IMR-90 (cell line): ENCODE results near the gene ST6GALNAC3. TPM values are rescaled to one million over a fixed set of nuclear protein-coding genes. Genes with fewer than 3 reads are reported as not detected.

Experiments
- ATAC-seq: fragments of 200-7000 bp; cut with Tn5 transposase; 2 replicates; pipeline ENCODE4 v1.9.1; 2020; ENCODE audit warnings: low read depth, mild to moderate bottlenecking, moderate library complexity
- BruUV-seq: library from RNA; stranded (reverse); fragments of 400-500 nt; replicated peaks from 2 replicates; lab custom pipeline; 2021; lab: Mats Ljungman, UMichigan
- CTCF ChIA-PET: fragments of 300-600 bp; formaldehyde crosslinking; extraction: SDS; loops from one replicate; lab custom pipeline; 2021; ENCODE audit warnings: antibody characterized with exemption; lab: Yijun Ruan, JAX
- POLR2A ChIA-PET: fragments of 300-600 bp; sonication (Branson Sonifier 250); formaldehyde crosslinking; loops from one replicate; lab custom pipeline; 2022; ENCODE audit warnings: antibody characterized with exemption; ENCODE audit not compliant: unreplicated experiment; lab: Charles Lee
- DNase-seq: peaks from one replicate; pipeline ENCODE4 v3.0.0; 2013
- H2AFZ ChIP-seq: replicated peaks from 2 replicates; pipeline ENCODE3; 2013; ENCODE audit warnings: low read length, mild to moderate bottlenecking; ENCODE audit not compliant: poor library complexity
- H2AK5ac ChIP-seq: 2 replicates; pipeline ENCODE4 v1.6.1; 2013; ENCODE audit warnings: low read depth, low read length, inconsistent platforms
- H2AK9ac ChIP-seq: replicated peaks from 2 replicates; pipeline ENCODE3; 2013; ENCODE audit warnings: mild to moderate bottlenecking, low read depth, low read length, moderate library complexity; ENCODE audit not compliant: poor library complexity
- H2BK120ac ChIP-seq: 2 replicates; pipeline ENCODE4 v1.6.1; 2013; ENCODE audit warnings: low read depth, low read length, inconsistent platforms
- H2BK15ac ChIP-seq: 3 replicates; pipeline ENCODE4 v1.6.1; 2013; ENCODE audit warnings: low read depth, low read length, inconsistent platforms
- H2BK20ac ChIP-seq: 2 replicates; pipeline ENCODE4 v1.6.1; 2013; ENCODE audit warnings: low read depth, mild to moderate bottlenecking, inconsistent platforms, low read length, moderate library complexity
- H2BK5ac ChIP-seq: 2 replicates; pipeline ENCODE4 v1.6.1; 2013; ENCODE audit warnings: mild to moderate bottlenecking, low read depth, low read length, inconsistent platforms; ENCODE audit not compliant: poor library complexity, severe bottlenecking
- H3K14ac ChIP-seq: replicated peaks from 2 replicates; pipeline ENCODE4 v1.6.1; 2013; ENCODE audit warnings: low read depth, low read length, inconsistent platforms
- H3K18ac ChIP-seq: 2 replicates; pipeline ENCODE4 v1.6.1; 2013; ENCODE audit warnings: low read depth, low read length, control low read depth
- H3K23ac ChIP-seq: 2 replicates; pipeline ENCODE4 v1.6.1; 2013; ENCODE audit warnings: low read depth, low read length, inconsistent platforms
- H3K27ac ChIP-seq: 2 replicates; pipeline ENCODE4 v1.5.1; 2013; ENCODE audit warnings: mild to moderate bottlenecking, control low read depth, low read length; ENCODE audit not compliant: insufficient read depth
- H3K27me3 ChIP-seq: 2 replicates; pipeline ENCODE4 v1.6.1; 2013; ENCODE audit warnings: low read length; ENCODE audit not compliant: control insufficient read depth, insufficient read depth
- H3K36me3 ChIP-seq: 2 replicates; pipeline ENCODE4 v1.6.1; 2013; ENCODE audit warnings: low read length, mixed read lengths; ENCODE audit not compliant: control insufficient read depth, insufficient read depth
- H3K4ac ChIP-seq: 2 replicates; pipeline ENCODE4 v1.6.1; 2013; ENCODE audit warnings: low read depth, low read length, inconsistent platforms
- H3K4me1 ChIP-seq: 2 replicates; pipeline ENCODE4 v1.6.1; 2013; ENCODE audit warnings: low read length, mixed read lengths; ENCODE audit not compliant: control insufficient read depth, insufficient read depth
- H3K4me2 ChIP-seq: 2 replicates; pipeline ENCODE4 v1.6.1; 2013; ENCODE audit warnings: low read depth, mild to moderate bottlenecking, control low read depth, low read length, moderate library complexity
- H3K4me3 ChIP-seq: 2 replicates; pipeline ENCODE4 v1.5.1; 2013; ENCODE audit warnings: low read depth, mild to moderate bottlenecking, control low read depth, low read length, moderate library complexity; ENCODE audit not compliant: insufficient read depth
- H3K56ac ChIP-seq: 2 replicates; pipeline ENCODE4 v1.6.1; 2013; ENCODE audit warnings: low read length, inconsistent platforms; ENCODE audit not compliant: insufficient read depth; ENCODE audit errors: extremely low read depth
- H3K79me1 ChIP-seq, 2 experiments: 2 replicates each; pipeline ENCODE4 v1.6.1; 2013; ENCODE audit warnings: low read length in 2 of 2, inconsistent platforms in 1 of 2, low read depth in 1 of 2
- H3K9ac ChIP-seq: 2 replicates; pipeline ENCODE4 v1.6.1; 2013; ENCODE audit warnings: low read depth, low read length, control low read depth
- H3K9me1 ChIP-seq: 2 replicates; pipeline ENCODE4 v1.6.1; 2013; ENCODE audit warnings: low read length, inconsistent platforms; ENCODE audit not compliant: insufficient read depth
- H3K9me3 ChIP-seq: 2 replicates; pipeline ENCODE4 v1.6.1; 2013; ENCODE audit warnings: low read length; ENCODE audit not compliant: control insufficient read depth, insufficient read depth
- H4K20me1 ChIP-seq: 2 replicates; pipeline ENCODE4 v1.6.1; 2013; ENCODE audit warnings: low read length, inconsistent platforms; ENCODE audit not compliant: insufficient read depth
- H4K5ac ChIP-seq: 2 replicates; pipeline ENCODE4 v1.6.1; 2013; ENCODE audit warnings: mild to moderate bottlenecking, low read depth, low read length, control low read depth
- H4K8ac ChIP-seq, 2 experiments: 2 replicates each; pipeline ENCODE4 v1.6.1; 2013; ENCODE audit warnings: low read depth in 2 of 2, low read length in 2 of 2, control low read depth in 1 of 2, inconsistent platforms in 1 of 2
- H4K91ac ChIP-seq: 2 replicates; pipeline ENCODE4 v1.6.1; 2013; ENCODE audit warnings: low read depth, low read length, inconsistent platforms; ENCODE audit not compliant: insufficient read depth
- CHD1 ChIP-seq: IDR thresholded peaks from 2 replicates; pipeline ENCODE4 v1.6.1; 2012; ENCODE audit warnings: low read depth, low read length, improper control_type of control experiment
- CTCF ChIP-seq: conservative IDR thresholded peaks from 2 replicates; pipeline ENCODE4 v1.5.1; 2012; ENCODE audit warnings: mild to moderate bottlenecking, low read depth, low read length, improper control_type of control experiment
- NFE2L2 ChIP-seq: fragments of 150-350 bp; IDR thresholded peaks from 2 replicates; pipeline ENCODE4 v1.6.1; 2016; ENCODE audit warnings: low read depth, mild to moderate bottlenecking, low read length
- SMC3 ChIP-seq: fragments of 150-350 bp; IDR thresholded peaks from 2 replicates; pipeline ENCODE4 v1.6.1; 2016; ENCODE audit warnings: low read depth, mild to moderate bottlenecking, antibody characterized with exemption, low read length, moderate library complexity
- USF2 ChIP-seq: fragments of 150-350 bp; IDR thresholded peaks from 2 replicates; pipeline ENCODE4 v1.6.1; 2017; ENCODE audit warnings: mild to moderate bottlenecking, antibody characterized with exemption, low read length, low read depth
- WGBS, 2 experiments: methylation state at CpG; one replicate each; pipeline versions ENCODE4 v1.1.5 to v1.1.7; 2013; ENCODE audit warnings: missing lambda C conversion rate in 2 of 2; ENCODE audit not compliant: insufficient read length in 1 of 2; ENCODE audit errors: extremely low coverage in 2 of 2; 5-methylcytosine and 5-hydroxymethylcytosine counted together
- dilution Hi-C: fragments of 300-500 bp; cut with HindIII; formaldehyde crosslinking; loops from one replicate; pipeline ENCODE4 v1.14.3; 2018; ENCODE audit warnings: low sequenced_read_pairs; ENCODE audit not compliant: unreplicated experiment
- in situ Hi-C: fragments of 300-500 bp; cut with MboI; formaldehyde crosslinking; loops from 3 replicates; pipeline ENCODE4 v1.14.3; 2019; ENCODE audit warnings: low sequenced_read_pairs, inconsistent platforms, mixed read lengths
- intact Hi-C: fragments of 100-400 bp; cut with micrococcal nuclease; formaldehyde crosslinking; loops from 2 replicates; pipeline ENCODE4 v1.10.0; 2022
- polyA plus RNA-seq, 3 experiments: library from polyadenylated mRNA; depleted of rRNA; stranded (reverse); fragments of >200 nt; gene quantifications; 2 replicates each; pipeline ENCODE4 v1.2.3, GENCODE V29; 2012; ENCODE audit warnings: low replicate concordance in 1 of 3
- total RNA-seq: library from RNA; depleted of rRNA; stranded (reverse); fragments of >200 nt; gene quantifications from 2 replicates; pipeline ENCODE4 v1.2.3, GENCODE V29; 2012

ST6GALNAC3 gene
- total and polyA plus RNA-seq, 2 of the 4 experiments (the other 2 are of a cell fraction), result 0.65 to 1.3 TPM

GRCh38 chr1:76268341-76268740 is 193.8 kb downstream of the ST6GALNAC3 start:
- no peak overlapping the region for H3K4me2 ChIP-seq
- ATAC-seq, result no peak

More at GRCh38 chr1:76268341-76268740, 193.8 kb downstream of the ST6GALNAC3 start:
- Histone ChIP-seq H3K4ac (no peak overlapping the region), H3K9me3 (no peaks in the 10 kb centered on the region), H3K14ac (no peak overlapping the region), H2AK9ac (no peak overlapping the region), H3K27ac (no peak overlapping the region), H3K56ac (no peak overlapping the region), H4K91ac (no peak overlapping the region), H3K79me1 (no peaks in the 10 kb centered on the region), H3K4me1 (no peaks in the 10 kb centered on the region), H2BK15ac (no peak overlapping the region), H4K20me1 (no peaks in the 10 kb centered on the region), H3K18ac (no peak overlapping the region), H3K4me3 (no peak overlapping the region), H3K36me3 (no peaks in the 10 kb centered on the region), H4K5ac (no peak overlapping the region), H2BK20ac (no peak overlapping the region), H4K8ac (no peak overlapping the region), H2BK120ac (no peak overlapping the region), H3K23ac (no peak overlapping the region), H2BK5ac (no peak overlapping the region), H2AK5ac (no peak overlapping the region), H3K9me1 (no peaks in the 10 kb centered on the region), H3K9ac (no peak overlapping the region), H3K27me3 (no peaks in the 10 kb centered on the region), H2AFZ (no peak overlapping the region)
- TF ChIP-seq CHD1 (no peak), CTCF (no peak), SMC3 (no peak), NFE2L2 (no peak), USF2 (no peak)
- intact Hi-C loops (no loop called here), in situ Hi-C loops (no loop called here), dilution Hi-C loops (no loop called here)
- WGBS, 2 experiments, result no CpG with 5 or more reads among the region's 2 CpGs
- ChIA-PET CTCF (no interaction called here), POLR2A (no interaction called here)
- DNase-seq, result no peak
- BruUV-seq, result no TSS peak
